Neural cell (in vitro differentiated cells): ENCODE data around the gene SLC6A2.

Experiments
- CTCF ChIP-seq: fragments of 450-650 bp; IDR thresholded peaks from 2 replicates; pipeline ENCODE4 v1.5.1; 2014; ENCODE audit warnings: antibody characterized with exemption, mild to moderate bottlenecking, moderate library complexity; ENCODE audit not compliant: poor library complexity, severe bottlenecking
- EP300 ChIP-seq: fragments of 450-650 bp; conservative IDR thresholded peaks from 2 replicates; pipeline ENCODE4 v1.6.1; 2014; ENCODE audit warnings: antibody characterized with exemption, mild to moderate bottlenecking, moderate library complexity; ENCODE audit not compliant: poor library complexity, severe bottlenecking
- EZH2 ChIP-seq: fragments of 200-600, 300-800 bp; shearing (Covaris generic), sonication (generic); IDR thresholded peaks from 2 replicates; pipeline ENCODE4 v1.6.1; 2014; ENCODE audit warnings: antibody characterized with exemption, low read length, borderline replicate concordance, mild to moderate bottlenecking; ENCODE audit not compliant: insufficient read depth, poor library complexity, severe bottlenecking
- POLR2AphosphoS5 ChIP-seq: IDR thresholded peaks from 2 replicates; pipeline ENCODE4 v1.6.1; 2012

GRCh38 chr16:55690841-55691240, 35.1 kb downstream of the SLC6A2 start:
- TF ChIP-seq EP300 (no peak), EZH2 (no peak), CTCF (no peak), POLR2AphosphoS5 (no peak)
